Activated naive CD8-positive, alpha-beta T cell treated with anti-CD3 and anti-CD28 coated beads, Interleukin-2, amount 50 U/mL, for 16 hours (primary cell): ENCODE data around the gene COL8A2.

Source experiments
- DNase-seq: peaks from one replicate; pipeline ENCODE4 v3.0.0-alpha.2; 2020; ENCODE audit warnings: low read depth, low spot score

Gene COL8A2

GRCh38 chr1:36091698-36092097, 33.3 kb downstream of the COL8A2 start:
- no peak for DNase-seq

GRCh38 chr1:36091141-36091540, 33.9 kb downstream of the COL8A2 start:
- DNase-seq: no peak

GRCh38 chr1:36089393-36090121, 35.5 kb downstream of the COL8A2 start:
- no peak for DNase-seq

GRCh38 chr1:36088577-36089392, 36.2 kb downstream of the COL8A2 start, which contains the start of gene ADPRS:
TSS of gene ADPRS (plus strand) at chr1:36088892. CDS start at chr1:36088905, 13 bp downstream.
- peak; percentile 78 for DNase-seq

GRCh38 chr1:36088265-36088576, 36.8 kb downstream of the COL8A2 start:
- DNase-seq: no peak

- no peak for DNase-seq
These were observed 37.5 kb downstream of the COL8A2 start for GRCh38 chr1:36087233-36088123.

- no peak for DNase-seq
These were observed 38.3 kb downstream of the COL8A2 start for GRCh38 chr1:36086529-36087232.

GRCh38 chr1:36085686-36086526, 39.1 kb downstream of the COL8A2 start:
- no peak for DNase-seq

- no peak for DNase-seq
These were observed 39.9 kb downstream of the COL8A2 start for GRCh38 chr1:36085126-36085525.

- no peak for DNase-seq
These were observed 40.4 kb downstream of the COL8A2 start for GRCh38 chr1:36084497-36085115.

GRCh38 chr1:36083635-36084496, 41.2 kb downstream of the COL8A2 start, which contains the start of gene TEKT2:
TSS of gene TEKT2 (plus strand) at chr1:36084094. CDS start at chr1:36084922, 828 bp downstream.
- no peak for DNase-seq

GRCh38 chr1:36083219-36083618, 41.8 kb downstream of the COL8A2 start:
- DNase-seq: no peak

- DNase-seq: no peak
These were observed 43.0 kb downstream of the COL8A2 start for GRCh38 chr1:36081926-36082485.

- DNase-seq: no peak
These were observed 44.2 kb downstream of the COL8A2 start for GRCh38 chr1:36080801-36081200.

GRCh38 chr1:36080236-36080635, 44.8 kb downstream of the COL8A2 start:
- DNase-seq: no peak

- DNase-seq: no peak
These were observed 47.9 kb downstream of the COL8A2 start for GRCh38 chr1:36076979-36077573.

- no peak for DNase-seq
These were observed 54.7 kb downstream of the COL8A2 start for GRCh38 chr1:36070349-36070748.

GRCh38 chr1:36068866-36069265, 56.2 kb downstream of the COL8A2 start:
- DNase-seq: no peak
